ENCODE results near the gene ATP1A2. TPM values are rescaled to one million over a fixed set of nuclear protein-coding genes. Genes with fewer than 3 reads are reported as not detected.
A peak's percentile ranks its signal among the peaks of the same experiment; 100 is the strongest.

ATP1A2 gene
- total RNA-seq, 1 donor from 2014 or later, result 5.6 TPM

DNA sequence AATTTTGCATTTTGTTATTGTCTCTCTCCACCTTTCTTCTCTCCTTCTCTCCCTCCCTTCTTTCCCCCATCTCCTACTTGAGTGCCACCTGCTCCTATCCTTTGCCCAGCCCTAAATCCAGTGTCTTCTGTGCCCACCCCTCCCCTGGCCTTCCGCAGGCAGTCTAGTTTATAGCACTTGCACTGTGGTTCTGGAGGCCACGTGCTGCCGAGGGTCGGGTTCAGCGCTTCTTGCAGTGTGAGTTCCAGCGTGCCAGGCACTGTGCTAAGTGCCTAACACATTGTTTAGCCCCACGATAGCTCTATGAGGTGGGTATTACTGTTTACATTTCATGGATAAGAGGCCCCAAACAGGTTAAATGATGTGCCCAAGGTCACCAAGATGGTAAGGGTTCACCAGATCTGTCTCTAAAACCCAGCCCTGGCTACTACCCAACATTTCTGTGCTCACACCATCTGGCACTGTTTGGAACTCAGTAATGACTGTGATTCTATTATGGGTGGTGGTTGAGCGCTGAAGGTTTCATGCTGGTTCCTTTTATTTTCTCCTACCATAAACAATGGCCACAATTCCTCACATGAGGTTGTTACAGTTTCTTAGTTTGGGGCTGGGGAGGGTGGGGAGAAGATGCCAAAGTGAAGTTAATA, 21.8 kb downstream of the ATP1A2 start:
- no peak for DNase-seq
- TF ChIP-seq, protein P1, sequence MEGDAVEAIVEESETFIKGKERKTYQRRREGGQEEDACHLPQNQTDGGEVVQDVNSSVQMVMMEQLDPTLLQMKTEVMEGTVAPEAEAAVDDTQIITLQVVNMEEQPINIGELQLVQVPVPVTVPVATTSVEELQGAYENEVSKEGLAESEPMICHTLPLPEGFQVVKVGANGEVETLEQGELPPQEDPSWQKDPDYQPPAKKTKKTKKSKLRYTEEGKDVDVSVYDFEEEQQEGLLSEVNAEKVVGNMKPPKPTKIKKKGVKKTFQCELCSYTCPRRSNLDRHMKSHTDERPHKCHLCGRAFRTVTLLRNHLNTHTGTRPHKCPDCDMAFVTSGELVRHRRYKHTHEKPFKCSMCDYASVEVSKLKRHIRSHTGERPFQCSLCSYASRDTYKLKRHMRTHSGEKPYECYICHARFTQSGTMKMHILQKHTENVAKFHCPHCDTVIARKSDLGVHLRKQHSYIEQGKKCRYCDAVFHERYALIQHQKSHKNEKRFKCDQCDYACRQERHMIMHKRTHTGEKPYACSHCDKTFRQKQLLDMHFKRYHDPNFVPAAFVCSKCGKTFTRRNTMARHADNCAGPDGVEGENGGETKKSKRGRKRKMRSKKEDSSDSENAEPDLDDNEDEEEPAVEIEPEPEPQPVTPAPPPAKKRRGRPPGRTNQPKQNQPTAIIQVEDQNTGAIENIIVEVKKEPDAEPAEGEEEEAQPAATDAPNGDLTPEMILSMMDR (IDR thresholded peaks at IDR 0.05), result no peak
- H3K4me1 ChIP-seq, result no peaks in the 10 kb centered on the region
- H3K27ac ChIP-seq, result no peak overlapping the region
- no peak overlapping the region for H3K4me3 ChIP-seq
- no peaks in the 10 kb centered on the region for H3K9me3 ChIP-seq
- no peaks in the 10 kb centered on the region for H3K36me3 ChIP-seq
- H3K27me3 ChIP-seq, result no peaks in the 10 kb centered on the region
- intact Hi-C loops (cut with DNase I), result no loop called here
- no peak for ATAC-seq

GRCh38 chr1:160139840-160140239, 24.3 kb downstream of the ATP1A2 start:
- H3K36me3 ChIP-seq, result no peaks in the 10 kb centered on the region
- TF ChIP-seq, protein P1 (IDR thresholded peaks at IDR 0.05), result no peak
- H3K4me1 ChIP-seq, result no peaks in the 10 kb centered on the region
- no peak overlapping the region for H3K27ac ChIP-seq
- no peaks in the 10 kb centered on the region for H3K27me3 ChIP-seq
- no peaks in the 10 kb centered on the region for H3K9me3 ChIP-seq
- H3K4me3 ChIP-seq, result no peak overlapping the region
- no peak for ATAC-seq
- DNase-seq, result no peak
- intact Hi-C loops (cut with DNase I), result no loop called here

GRCh38 chr1:160143695-160144094, 28.1 kb downstream of the ATP1A2 start:
- Histone ChIP-seq H3K27me3 (no peaks in the 10 kb centered on the region), H3K4me3 (no peak overlapping the region), H3K9me3 (no peaks in the 10 kb centered on the region), H3K4me1 (no peaks in the 10 kb centered on the region), H3K36me3 (no peaks in the 10 kb centered on the region), H3K27ac (no peak overlapping the region)
- peak; percentile 93 for ATAC-seq
- intact Hi-C loops (cut with DNase I), result no loop called here
- DNase-seq, result no peak
- TF ChIP-seq, protein P1 (IDR thresholded peaks at IDR 0.05), result no peak

DNA sequence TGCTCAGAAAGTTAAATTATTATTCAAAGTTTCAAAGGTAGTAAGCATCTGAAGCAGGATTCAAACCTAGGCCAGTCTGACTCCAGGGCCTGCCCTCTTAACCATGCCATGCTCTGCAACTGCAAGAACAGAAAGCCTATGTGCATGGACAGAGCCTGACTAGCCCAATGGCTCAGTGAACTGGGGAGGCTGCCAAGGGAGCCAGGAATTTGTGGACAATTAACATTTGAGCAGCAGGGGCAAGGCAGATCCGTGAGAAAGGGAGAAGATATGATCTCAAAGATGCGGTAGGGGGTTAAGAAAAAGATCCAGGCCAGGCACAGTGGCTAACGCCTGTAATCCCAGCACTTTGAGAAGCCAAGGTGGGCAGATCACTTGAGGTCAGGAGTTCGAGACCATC, 29.4 kb downstream of the ATP1A2 start:
- DNase-seq (no peak), ATAC-seq (no peak)

GRCh38 chr1:160146107-160146506, 30.5 kb downstream of the ATP1A2 start:
- TF ChIP-seq, protein P1 (IDR thresholded peaks at IDR 0.05), result no peak
- Histone ChIP-seq H3K9me3 (no peaks in the 10 kb centered on the region), H3K4me1 (no peaks in the 10 kb centered on the region), H3K27ac (no peak overlapping the region), H3K36me3 (no peaks in the 10 kb centered on the region), H3K4me3 (no peak overlapping the region), H3K27me3 (no peaks in the 10 kb centered on the region)
- intact Hi-C loops (cut with DNase I), result no loop called here
- DNase-seq (no peak), ATAC-seq (no peak)

More for the DNA sequence above, 29.4 kb downstream of the ATP1A2 start:
- Histone ChIP-seq H3K4me1 (no peaks in the 10 kb centered on the region), H3K27me3 (no peaks in the 10 kb centered on the region), H3K4me3 (no peak overlapping the region), H3K27ac (no peak overlapping the region), H3K9me3 (no peaks in the 10 kb centered on the region), H3K36me3 (no peaks in the 10 kb centered on the region)
- intact Hi-C loops (cut with DNase I), result no loop called here
- TF ChIP-seq, protein P1 (IDR thresholded peaks at IDR 0.05), result no peak

- Histone ChIP-seq H3K27ac (no peak overlapping the region), H3K9me3 (no peaks in the 10 kb centered on the region), H3K4me3 (no peak overlapping the region), H3K4me1 (no peaks in the 10 kb centered on the region), H3K27me3 (no peaks in the 10 kb centered on the region), H3K36me3 (no peaks in the 10 kb centered on the region)
- TF ChIP-seq, protein P1 (IDR thresholded peaks at IDR 0.05), result no peak
- no peak for DNase-seq
- intact Hi-C loops (cut with DNase I), result no loop called here
- ATAC-seq, result no peak
These were observed 32.6 kb downstream of the ATP1A2 start for GRCh38 chr1:160148121-160148520.
